GM19463 (cell line): ENCODE results near the gene GTPBP4.
"Not testable (repeated sequence)": the region's sequence is repeated elsewhere in the genome, so short reads cannot be mapped to it uniquely, and the experiment has no call there.

Experiments
- ATAC-seq: cut with Tn5 transposase; IDR thresholded peaks from one replicate; pipeline ENCODE4 v1.9.1; 2021; ENCODE audit warnings: mild to moderate bottlenecking, moderate library complexity; ENCODE audit not compliant: unreplicated experiment

Gene GTPBP4

GRCh38 chr10:1022413-1022812, 34.2 kb downstream of the GTPBP4 start:
- no peak for ATAC-seq

GRCh38 chr10:1024103-1024502, 35.9 kb downstream of the GTPBP4 start:
- ATAC-seq, result no peak

- ATAC-seq, result no peak
Observed at GRCh38 chr10:1025683-1026082, 37.4 kb downstream of the GTPBP4 start, which contains the start of gene IDI2. IDI2 (minus strand) TSS chr10:1025859; CDS start chr10:1024723, 1,136 bp downstream.

- ATAC-seq, result no peak
Observed at GRCh38 chr10:1026578-1026977, 38.3 kb downstream of the GTPBP4 start.

GRCh38 chr10:1029838-1030237, 41.6 kb downstream of the GTPBP4 start:
- no peak for ATAC-seq

- no peak for ATAC-seq
Observed at GRCh38 chr10:1033601-1034000, 45.4 kb downstream of the GTPBP4 start.

- no peak for ATAC-seq
Observed at GRCh38 chr10:1034758-1035157, 46.5 kb downstream of the GTPBP4 start.

- ATAC-seq, result no peak
Observed at GRCh38 chr10:1035201-1035600, 47.0 kb downstream of the GTPBP4 start.

- peak; percentile 86 for ATAC-seq
Observed at GRCh38 chr10:1036341-1036791, 48.1 kb downstream of the GTPBP4 start.

GRCh38 chr10:1037098-1037497, 48.9 kb downstream of the GTPBP4 start:
- no peak for ATAC-seq

- ATAC-seq, result not testable (repeated sequence)
Observed at GRCh38 chr10:1038769-1039168, 50.5 kb downstream of the GTPBP4 start.

- ATAC-seq, result no peak
Observed at GRCh38 chr10:1040133-1040532, 51.9 kb downstream of the GTPBP4 start.

- ATAC-seq, result no peak
Observed at GRCh38 chr10:1041514-1041913, 53.3 kb downstream of the GTPBP4 start.

GRCh38 chr10:1043532-1043995, 55.3 kb downstream of the GTPBP4 start:
- peak; percentile 54 for ATAC-seq

- ATAC-seq, result no peak
Observed at GRCh38 chr10:1044146-1044545, 55.9 kb downstream of the GTPBP4 start.

- ATAC-seq, result no peak
Observed at GRCh38 chr10:1044964-1045363, 56.7 kb downstream of the GTPBP4 start.

GRCh38 chr10:1045415-1045814, 57.2 kb downstream of the GTPBP4 start:
- ATAC-seq, result no peak

GRCh38 chr10:1047937-1048336, 59.7 kb downstream of the GTPBP4 start:
- ATAC-seq, result no peak

GRCh38 chr10:1048349-1048731, 60.1 kb downstream of the GTPBP4 start:
- no peak for ATAC-seq

- peak; percentile 79 for ATAC-seq
Observed at GRCh38 chr10:1048732-1049424, 60.6 kb downstream of the GTPBP4 start, which contains the start of gene IDI1. IDI1 (minus strand) TSS chr10:1049119; CDS start chr10:1049003, 116 bp downstream.

- ATAC-seq, result no peak
Observed at GRCh38 chr10:1049425-1049958, 61.3 kb downstream of the GTPBP4 start.

- no peak for ATAC-seq
Observed at GRCh38 chr10:1050145-1050544, 61.9 kb downstream of the GTPBP4 start.
